ENCODE results near the gene MYLK.

- no peak for TF ChIP-seq POLR2AphosphoS5 (IDR thresholded peaks at IDR 0.05; ENCODE audit: low read depth)
- no peak for TF ChIP-seq CTCF (IDR thresholded peaks at IDR 0.05; ENCODE audit: insufficient read depth, low read length)
These were observed 64.2 kb downstream of the MYLK start for GRCh38 chr3:123819949-123820348.

All from HL-60 (cell line).